NCI-H748 (cell line): ENCODE measurements around the gene HSD17B1.

Experiments used
- DNase-seq: peaks from one replicate; lab custom pipeline; 2025; ENCODE audit not compliant: unreplicated experiment; lab: John Stamatoyannopoulos, UW

HSD17B1 gene

GRCh38 chr17:42598905-42599304, 46.2 kb downstream of the HSD17B1 start:
- no peak for DNase-seq

- no peak for DNase-seq
These were observed 50.6 kb downstream of the HSD17B1 start for GRCh38 chr17:42603318-42603717.
